GM23338 (cell line): ENCODE results near the gene NHEJ1. TPM values are rescaled to one million over a fixed set of nuclear protein-coding genes. Genes with fewer than 3 reads are reported as not detected.

Source experiments
- ATAC-seq: fragments of 200-7000 bp; cut with Tn5 transposase; 3 replicates; pipeline ENCODE4 v1.9.1; 2020
- DNase-seq: peaks from one replicate; pipeline ENCODE4 v3.0.0-alpha.2; 2015; ENCODE audit warnings: low spot score
- H2AFZ ChIP-seq: fragments of 200-600 bp; sonication (generic); 2 replicates; pipeline ENCODE4 v1.8.0; 2016; ENCODE audit warnings: antibody characterized with exemption, mild to moderate bottlenecking, moderate library complexity
- H3F3A ChIP-seq: fragments of 200-600 bp; sonication (generic); replicated peaks from 2 replicates; pipeline ENCODE4 v1.8.0; 2017; ENCODE audit warnings: antibody characterized with exemption, mixed run types, low read depth
- H3K27ac ChIP-seq: fragments of 200-600 bp; sonication (generic); 2 replicates; pipeline ENCODE4 v1.6.1; 2016; ENCODE audit warnings: low read depth
- H3K27me3 ChIP-seq: fragments of 200-600 bp; sonication (generic); 2 replicates; pipeline ENCODE4 v1.8.0; 2016; ENCODE audit warnings: mild to moderate bottlenecking, mixed run types, moderate library complexity; ENCODE audit not compliant: insufficient read depth
- H3K36me3 ChIP-seq: fragments of 200-600 bp; sonication (generic); 2 replicates; pipeline ENCODE4 v1.8.0; 2016; ENCODE audit warnings: mild to moderate bottlenecking; ENCODE audit not compliant: insufficient read depth
- H3K4me1 ChIP-seq: fragments of 200-600 bp; sonication (generic); 2 replicates; pipeline ENCODE4 v1.8.0; 2016; ENCODE audit warnings: mild to moderate bottlenecking, moderate library complexity; ENCODE audit not compliant: insufficient read depth
- H3K4me2 ChIP-seq: fragments of 200-600 bp; sonication (generic); 2 replicates; pipeline ENCODE4 v1.7.1; 2017; ENCODE audit warnings: mixed run types
- H3K4me3 ChIP-seq: fragments of 200-600 bp; sonication (generic); 2 replicates; pipeline ENCODE4 v1.6.1; 2016; ENCODE audit warnings: mixed run types
- H3K79me2 ChIP-seq: fragments of 200-600 bp; sonication (generic); replicated peaks from 2 replicates; pipeline ENCODE4 v1.8.0; 2017; ENCODE audit warnings: mild to moderate bottlenecking; ENCODE audit not compliant: insufficient read depth
- H3K9me2 ChIP-seq: fragments of 200-600 bp; sonication (generic); 2 replicates; pipeline ENCODE4 v1.8.0; 2017; ENCODE audit not compliant: insufficient read depth
- H4K20me1 ChIP-seq: fragments of 200-600 bp; sonication (generic); replicated peaks from 2 replicates; pipeline ENCODE4 v1.8.0; 2017; ENCODE audit warnings: mild to moderate bottlenecking; ENCODE audit not compliant: insufficient read depth
- H3K27ac Mint-ChIP-seq: 2 replicates; pipeline ENCODE4 v1.8.0; 2020; ENCODE audit warnings: inconsistent platforms, mild to moderate bottlenecking, moderate library complexity, mixed read lengths
- H3K27me3 Mint-ChIP-seq: 3 replicates; pipeline ENCODE4 v1.8.0; 2022; ENCODE audit warnings: low read depth, mild to moderate bottlenecking, moderate library complexity, mixed read lengths, inconsistent platforms; ENCODE audit not compliant: insufficient read depth, poor library complexity
- H3K36me3 Mint-ChIP-seq: 3 replicates; pipeline ENCODE4 v1.8.0; 2021; ENCODE audit warnings: low read depth, mild to moderate bottlenecking, inconsistent platforms, moderate library complexity, mixed read lengths
- H3K4me1 Mint-ChIP-seq: 3 replicates; pipeline ENCODE4 v1.8.0; 2020; ENCODE audit warnings: mild to moderate bottlenecking, inconsistent platforms, mixed read lengths
- H3K4me3 Mint-ChIP-seq: 3 replicates; pipeline ENCODE4 v1.8.0; 2021; ENCODE audit warnings: moderate library complexity, mild to moderate bottlenecking, inconsistent platforms, mixed read lengths
- H3K9me3 Mint-ChIP-seq: 3 replicates; pipeline ENCODE4 v1.8.0; 2020; ENCODE audit warnings: moderate library complexity, mild to moderate bottlenecking, inconsistent platforms, mixed read lengths
- CREB1 ChIP-seq: fragments of 250-450 bp; sonication (Bioruptor Pico); IDR thresholded peaks from 2 replicates; pipeline ENCODE4 v1.5.0; 2020; ENCODE audit warnings: low read depth, mild to moderate bottlenecking, moderate library complexity
- CTCF ChIP-seq, 2 experiments: fragments of 200-600 bp in 1 of 2; sonication (generic) in 1 of 2; conservative IDR thresholded peaks; 2 replicates each; pipeline versions ENCODE4 v1.5.1 to v1.6.1; 2016 to 2017; ENCODE audit warnings: antibody characterized with exemption in 2 of 2, low read depth in 2 of 2, mild to moderate bottlenecking in 2 of 2, moderate library complexity in 1 of 2
- ETS1 ChIP-seq: IDR thresholded peaks from 2 replicates; pipeline ENCODE4 v1.6.1; 2016; ENCODE audit warnings: antibody characterized with exemption
- EZH2phosphoT487 ChIP-seq: fragments of 200-600 bp; sonication (generic); IDR thresholded peaks from one replicate; pipeline ENCODE4 v1.8.1; 2018; ENCODE audit warnings: antibody characterized with exemption; ENCODE audit not compliant: unreplicated experiment
- JUNB ChIP-seq: IDR thresholded peaks from one replicate; pipeline ENCODE4 v1.6.1; 2016; ENCODE audit warnings: antibody characterized with exemption; ENCODE audit not compliant: unreplicated experiment
- NANOG ChIP-seq: IDR thresholded peaks from 2 replicates; pipeline ENCODE4 v1.6.1; 2016; ENCODE audit warnings: antibody characterized with exemption, borderline replicate concordance
- POLR2AphosphoS5 ChIP-seq: IDR thresholded peaks from 2 replicates; pipeline ENCODE4 v1.6.1; 2016; ENCODE audit warnings: antibody characterized with exemption, low read depth
- REST ChIP-seq: IDR thresholded peaks from one replicate; pipeline ENCODE4 v1.6.1; 2018; ENCODE audit warnings: antibody characterized with exemption; ENCODE audit not compliant: unreplicated experiment
- ZNF114 ChIP-seq: fragments of 250-450 bp; sonication (Bioruptor Pico); IDR thresholded peaks from 2 replicates; pipeline ENCODE4 v1.5.0; 2020; ENCODE audit warnings: mild to moderate bottlenecking, moderate library complexity
- polyA plus RNA-seq: library from polyadenylated mRNA; unstranded; fragments of >200 nt; fragmentation: Nextera tagmentation; extraction: Ambion mirVana; gene quantifications from 2 replicates; pipeline ENCODE4 v1.2.1, GENCODE V29; 2016
- total RNA-seq: library from RNA; depleted of rRNA; stranded (reverse); fragments of >200 nt; shearing (Covaris generic); gene quantifications from 2 replicates; pipeline ENCODE4 v1.2.3, GENCODE V29; 2014

The NHEJ1 gene
- total and polyA plus RNA-seq, 2 experiments from 2014 or later: 19.6 to 30.6 TPM

- no peak overlapping the region for H3K27ac ChIP-seq
- H3K9me2 ChIP-seq: no peaks in the 10 kb centered on the region
- no peak overlapping the region for H3K4me2 ChIP-seq
- ATAC-seq: no peak
- no peaks in the 10 kb centered on the region for H3K79me2 ChIP-seq
- no peaks in the 10 kb centered on the region for H4K20me1 ChIP-seq
- Mint-ChIP-seq H3K4me3 (no peak overlapping the region), H3K9me3 (no peaks in the 10 kb centered on the region; the same call in 2 of the 3 replicates), H3K4me1 (peaks cover 12% of the 10 kb centered on the region), H3K27ac (no peak overlapping the region), H3K27me3 (peaks cover 16% of the 10 kb centered on the region), H3K36me3 (peaks cover 17% of the 10 kb centered on the region)
- H3K4me1 ChIP-seq: peaks cover 6% of the 10 kb centered on the region
- DNase-seq: no peak
- no peak overlapping the region for H3K4me3 ChIP-seq
- no peak for TF ChIP-seq REST
- TF ChIP-seq ZNF114 (CRISPR knock-in tag): no peak
- TF ChIP-seq CTCF (conservative IDR thresholded peaks at IDR 0.05; ENCODE audit: low read depth in 2 of 2): no peak
- no peak for TF ChIP-seq EZH2phosphoT487
- no peak for TF ChIP-seq JUNB
- TF ChIP-seq NANOG: no peak
- TF ChIP-seq ETS1: no peak
- TF ChIP-seq POLR2AphosphoS5: no peak
- TF ChIP-seq CREB1: no peak
- no peak overlapping the region for H2AFZ ChIP-seq
- H3F3A ChIP-seq: peaks cover 17% of the 10 kb centered on the region
- no peaks in the 10 kb centered on the region for H3K27me3 ChIP-seq
- H3K36me3 ChIP-seq: no peaks in the 10 kb centered on the region
Measured at GRCh38 chr2:219173176-219173575, 12.6 kb upstream of the NHEJ1 start.
